ENCODE data around the gene PAWR. TPM values are rescaled to one million over a fixed set of nuclear protein-coding genes. Genes with fewer than 3 reads are reported as not detected.

PAWR gene, protein sequence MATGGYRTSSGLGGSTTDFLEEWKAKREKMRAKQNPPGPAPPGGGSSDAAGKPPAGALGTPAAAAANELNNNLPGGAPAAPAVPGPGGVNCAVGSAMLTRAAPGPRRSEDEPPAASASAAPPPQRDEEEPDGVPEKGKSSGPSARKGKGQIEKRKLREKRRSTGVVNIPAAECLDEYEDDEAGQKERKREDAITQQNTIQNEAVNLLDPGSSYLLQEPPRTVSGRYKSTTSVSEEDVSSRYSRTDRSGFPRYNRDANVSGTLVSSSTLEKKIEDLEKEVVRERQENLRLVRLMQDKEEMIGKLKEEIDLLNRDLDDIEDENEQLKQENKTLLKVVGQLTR
- total RNA-seq: 35.9 and 45.2 TPM in 2 replicates

DNA sequence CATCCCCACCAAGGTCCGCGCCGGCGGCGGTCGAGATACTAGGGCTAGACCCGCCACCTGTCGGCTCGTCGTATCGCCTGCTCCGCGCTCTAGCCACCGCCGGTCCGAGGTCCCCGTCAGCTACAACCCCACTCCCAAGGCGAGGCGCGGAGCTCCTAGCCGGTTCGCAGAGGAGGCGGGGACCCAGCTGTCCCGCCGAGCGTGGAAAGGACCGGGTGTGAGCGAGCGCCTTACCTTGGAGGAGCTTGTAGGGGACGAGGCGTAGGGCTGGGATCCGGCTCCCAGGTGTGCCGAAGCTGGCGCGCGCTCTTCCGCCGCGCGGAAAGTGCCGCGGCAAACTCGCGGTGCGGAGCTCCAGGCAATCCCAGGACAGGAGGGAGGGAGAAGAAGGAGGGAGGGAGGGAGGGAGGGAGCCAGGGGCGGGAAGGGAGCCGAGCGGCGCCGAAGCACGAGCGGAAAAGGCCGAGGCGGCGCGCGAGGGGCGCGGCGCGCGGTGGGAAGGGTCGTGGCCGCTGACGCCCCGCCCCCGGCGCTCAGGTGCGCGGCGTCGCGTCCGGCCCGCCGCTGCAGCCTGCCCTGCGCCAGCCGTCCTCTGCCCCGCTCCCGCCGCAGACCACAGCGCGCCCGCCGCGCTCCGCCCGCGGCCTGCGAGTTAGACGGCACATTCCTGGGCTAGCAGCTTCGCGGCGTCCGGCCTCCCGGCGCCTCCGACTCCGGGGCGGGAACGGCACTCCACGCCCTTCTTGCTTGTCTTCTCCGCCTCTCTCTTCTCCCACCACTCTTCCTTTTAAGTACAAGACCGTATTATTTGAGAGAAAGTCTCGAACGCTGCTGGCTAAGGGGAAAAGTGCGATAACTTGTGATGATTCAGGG is at the start of gene PAWR:
TSS of gene PAWR (minus strand) at position 327 of the 873 bp plus-strand sequence. CDS start 720 bp downstream, outside the sequence.

Other genes with a start within 250 kb of the PAWR start
- gene PPP1R12A, start 244.1 kb upstream of the PAWR start, total RNA-seq: 220 and 247 TPM in 2 replicates